Melanocyte of skin (primary cell): ENCODE results near the gene C3orf85. TPM values are rescaled to one million over a fixed set of nuclear protein-coding genes. Genes with fewer than 3 reads are reported as not detected.

Experiments used
- total RNA-seq, 2 donors: library from RNA; depleted of rRNA; stranded (reverse); fragments of >200 nt; gene quantifications; 2 replicates each; pipeline ENCODE4 v1.2.3, GENCODE V29; 2012

The C3orf85 gene, protein sequence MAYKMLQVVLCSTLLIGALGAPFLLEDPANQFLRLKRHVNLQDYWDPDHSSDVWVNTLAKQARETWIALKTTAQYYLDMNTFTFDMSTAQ
- total RNA-seq = not detected

DNA sequence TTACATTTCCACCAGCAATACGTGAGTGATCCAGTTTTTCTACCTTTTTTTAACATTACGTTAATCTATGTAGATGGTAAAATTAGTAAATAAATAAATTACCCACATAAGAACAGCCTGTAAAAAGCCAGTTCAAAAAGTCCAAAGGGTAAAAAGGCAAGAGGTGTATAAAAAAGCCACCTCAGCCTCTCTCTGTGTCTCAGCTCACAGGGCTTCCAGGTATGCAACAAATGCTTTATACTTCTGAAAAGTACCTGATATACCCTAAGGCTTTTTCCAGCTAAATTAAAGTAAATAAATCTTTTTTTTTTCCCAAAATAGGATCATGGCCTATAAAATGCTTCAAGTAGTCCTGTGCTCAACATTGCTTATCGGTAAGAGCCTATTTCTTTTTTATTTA, at the start of gene C3orf85:
Gene C3orf85 (plus strand): TSS at position 197 of the 400 bp plus-strand sequence. CDS start 129 bp downstream, at position 326.

DNA sequence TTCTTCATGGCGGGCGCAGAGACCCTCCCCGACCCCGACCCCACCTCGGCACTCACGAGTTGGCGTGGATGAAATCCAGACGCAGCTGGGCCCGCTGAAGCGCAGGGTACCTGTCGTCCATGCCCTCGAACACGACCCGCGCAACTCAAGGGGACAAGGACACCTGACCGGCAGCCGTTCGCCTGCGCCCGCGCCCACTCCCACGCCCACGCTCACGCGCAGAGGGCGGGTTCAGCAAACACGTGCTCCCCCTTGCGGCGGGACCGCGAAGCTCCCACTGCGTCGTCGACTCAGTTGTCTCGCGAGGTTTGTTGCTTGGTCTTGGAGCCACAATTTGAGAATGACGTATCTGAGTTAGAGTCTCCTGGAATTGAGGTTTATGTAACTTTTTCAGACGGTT, 18.6 kb upstream of the C3orf85 start, which contains the start of gene MORC1:
Gene MORC1 (minus strand): TSS at position 196 of the 400 bp plus-strand sequence. CDS start 75 bp downstream, at position 121.

Other genes with a start within 250 kb of the C3orf85 start
- gene GUCA1C, start 182.8 kb upstream of the C3orf85 start, total RNA-seq = not detected
- under 1 TPM; under 0.01 to 0.34 TPM for gene MORC1, start 18.6 kb upstream of the C3orf85 start, total RNA-seq
- gene DPPA2, start 179.8 kb downstream of the C3orf85 start, total RNA-seq = not detected
- not detected for gene DPPA4, start 200.8 kb downstream of the C3orf85 start, total RNA-seq